Middle frontal gyrus (tissue), 1 donor: ENCODE measurements around the gene ELOA2.
"Not testable (repeated sequence)": the region's sequence is repeated elsewhere in the genome, so short reads cannot be mapped to it uniquely, and the experiment has no call there.

Source experiments
- DNase-seq: peaks from one replicate; pipeline ENCODE4 v3.0.0-alpha.2; 2015; ENCODE audit warnings: low spot score; ENCODE audit errors: extremely low spot score

ELOA2 gene, protein sequence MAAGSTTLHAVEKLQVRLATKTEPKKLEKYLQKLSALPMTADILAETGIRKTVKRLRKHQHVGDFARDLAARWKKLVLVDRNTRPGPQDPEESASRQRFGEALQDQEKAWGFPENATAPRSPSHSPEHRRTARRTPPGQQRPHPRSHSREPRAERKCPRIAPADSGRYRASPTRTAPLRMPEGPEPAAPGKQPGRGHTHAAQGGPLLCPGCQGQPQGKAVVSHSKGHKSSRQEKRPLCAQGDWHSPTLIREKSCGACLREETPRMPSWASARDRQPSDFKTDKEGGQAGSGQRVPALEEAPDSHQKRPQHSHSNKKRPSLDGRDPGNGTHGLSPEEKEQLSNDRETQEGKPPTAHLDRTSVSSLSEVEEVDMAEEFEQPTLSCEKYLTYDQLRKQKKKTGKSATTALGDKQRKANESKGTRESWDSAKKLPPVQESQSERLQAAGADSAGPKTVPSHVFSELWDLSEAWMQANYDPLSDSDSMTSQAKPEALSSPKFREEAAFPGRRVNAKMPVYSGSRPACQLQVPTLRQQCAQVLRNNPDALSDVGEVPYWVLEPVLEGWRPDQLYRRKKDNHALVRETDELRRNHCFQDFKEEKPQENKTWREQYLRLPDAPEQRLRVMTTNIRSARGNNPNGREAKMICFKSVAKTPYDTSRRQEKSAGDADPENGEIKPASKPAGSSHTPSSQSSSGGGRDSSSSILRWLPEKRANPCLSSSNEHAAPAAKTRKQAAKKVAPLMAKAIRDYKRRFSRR

DNA sequence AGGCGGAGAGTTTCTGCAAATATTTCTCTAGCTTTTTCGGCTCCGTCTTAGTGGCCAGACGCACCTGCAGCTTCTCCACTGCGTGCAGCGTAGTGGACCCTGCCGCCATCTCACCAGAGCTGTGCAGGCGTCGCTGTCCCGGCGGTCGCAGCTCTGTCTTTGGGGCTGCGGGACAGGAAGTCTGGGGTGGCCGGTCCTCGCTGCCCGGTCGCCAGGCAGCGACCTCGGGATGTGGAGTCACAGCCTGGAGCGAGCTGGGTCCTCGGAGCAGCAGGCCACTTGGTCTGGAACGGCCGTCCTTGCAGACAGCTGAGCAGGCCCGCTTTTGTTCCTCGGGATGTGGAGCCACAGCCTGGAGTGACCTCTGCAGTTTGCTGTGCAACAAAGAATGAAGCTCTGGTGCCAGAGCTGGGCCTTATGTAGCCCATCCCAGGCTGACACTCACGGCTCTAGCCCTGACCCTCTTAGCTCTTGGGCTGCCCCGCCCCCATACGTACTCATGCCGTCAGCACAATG is at the start of gene ELOA2:
ELOA2 (minus strand) TSS at position 466 of the 516 bp plus-strand sequence; CDS start at position 109, 357 bp downstream.
- no peak for DNase-seq

GRCh38 chr18:47081578-47081977 is 46.2 kb upstream of the ELOA2 start:
- no peak for DNase-seq

DNA sequence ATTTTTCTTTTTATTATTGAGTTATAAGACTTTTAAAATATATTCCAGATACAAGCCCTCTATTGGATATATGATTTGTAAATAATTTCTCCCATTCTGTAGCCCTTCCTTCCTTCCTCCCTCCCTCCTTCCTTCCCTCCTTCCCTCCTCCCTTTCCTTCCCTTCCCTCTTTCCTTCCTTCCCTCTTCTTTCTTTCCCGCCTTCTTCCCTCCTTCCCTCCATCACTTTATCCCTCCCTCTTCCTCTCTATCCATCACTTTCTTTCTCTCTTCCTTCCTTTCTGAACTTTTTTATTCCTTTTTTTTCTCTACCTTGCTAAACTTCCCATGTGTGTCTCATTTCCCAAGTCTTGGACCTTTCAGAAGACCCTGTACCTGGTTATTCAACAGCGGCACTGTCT is 45.5 kb upstream of the ELOA2 start:
- DNase-seq: no peak

DNA sequence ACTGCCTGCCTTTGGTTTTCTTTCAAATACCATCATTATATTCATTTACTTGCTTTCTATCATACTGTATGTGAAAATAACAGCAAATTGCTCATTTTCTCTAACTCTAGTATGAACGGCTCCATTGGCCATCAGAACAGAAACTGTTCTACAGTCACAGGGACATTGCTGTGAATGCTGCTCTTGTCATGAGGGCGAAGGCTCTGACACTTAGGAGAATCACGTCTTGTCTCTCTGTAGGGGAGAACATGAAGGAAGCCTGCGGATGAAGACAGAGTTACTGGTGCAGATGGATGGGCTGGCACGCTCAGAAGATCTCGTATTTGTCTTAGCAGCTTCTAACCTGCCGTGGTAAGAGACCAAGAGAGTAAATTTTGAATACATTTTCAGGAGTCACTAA is 41.7 kb upstream of the ELOA2 start:
- DNase-seq: no peak

DNA sequence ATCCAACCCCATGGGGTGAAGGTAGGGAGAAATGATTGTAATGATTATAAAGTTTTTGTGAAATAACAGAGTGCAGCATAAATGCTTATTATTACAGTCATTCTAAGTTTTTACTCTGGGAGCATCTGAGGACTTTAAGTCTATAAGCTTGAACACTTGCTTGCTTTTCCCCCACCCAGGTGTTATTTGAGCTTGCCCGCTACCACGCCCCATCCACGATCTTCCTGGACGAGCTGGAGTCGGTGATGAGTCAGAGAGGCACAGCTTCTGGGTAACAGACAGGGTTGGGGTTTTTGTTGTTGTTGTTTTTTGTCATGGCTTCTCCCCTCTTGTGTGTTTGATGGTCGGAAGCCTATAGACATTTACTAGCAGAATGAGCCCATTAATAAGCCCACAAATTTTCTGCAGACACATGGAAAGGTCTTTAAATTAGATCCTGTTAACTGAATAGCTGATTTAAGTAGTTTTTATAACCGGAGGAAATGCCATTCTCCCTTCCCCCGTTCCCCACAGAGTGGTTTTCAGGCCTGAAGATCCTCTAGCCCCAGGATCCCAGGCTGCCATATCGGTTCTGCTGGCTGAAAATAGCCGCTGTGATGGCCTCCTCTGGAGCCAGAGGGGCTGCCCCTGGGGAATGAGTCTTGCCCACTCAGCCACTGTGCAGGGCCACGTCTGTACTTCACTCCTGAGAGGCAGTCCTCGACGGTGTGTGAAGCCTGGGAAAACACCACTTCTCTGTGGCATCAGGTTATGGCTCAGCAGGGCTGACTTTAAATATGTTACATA is 39.9 kb upstream of the ELOA2 start:
- no peak for DNase-seq

DNA sequence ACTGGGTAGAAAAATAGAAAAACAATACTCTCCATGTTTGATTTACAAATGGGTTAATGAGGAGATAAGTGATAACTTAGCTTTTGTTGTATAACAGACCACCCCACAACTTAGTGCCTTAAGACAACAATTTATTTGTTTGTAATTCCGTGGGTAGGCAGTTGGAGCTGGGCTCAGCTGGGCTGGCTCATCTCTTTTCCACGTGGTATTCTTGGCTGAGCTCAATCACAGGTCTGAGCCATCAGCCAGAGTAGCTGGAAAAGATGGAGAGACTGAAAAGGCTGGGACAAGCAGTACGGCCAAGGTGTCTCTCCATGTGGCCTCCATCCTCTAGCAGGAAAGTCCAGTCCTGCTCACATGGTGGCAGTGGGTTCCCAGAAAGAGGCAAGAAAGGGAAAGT is 32.2 kb upstream of the ELOA2 start:
- DNase-seq: no peak

GRCh38 chr18:47063096-47063495 is 27.7 kb upstream of the ELOA2 start:
- DNase-seq: no peak

- DNase-seq: no peak
Measured at GRCh38 chr18:47062471-47062870, 27.1 kb upstream of the ELOA2 start.

- no peak for DNase-seq
Measured at GRCh38 chr18:47054369-47054768, 18.9 kb upstream of the ELOA2 start.

DNA sequence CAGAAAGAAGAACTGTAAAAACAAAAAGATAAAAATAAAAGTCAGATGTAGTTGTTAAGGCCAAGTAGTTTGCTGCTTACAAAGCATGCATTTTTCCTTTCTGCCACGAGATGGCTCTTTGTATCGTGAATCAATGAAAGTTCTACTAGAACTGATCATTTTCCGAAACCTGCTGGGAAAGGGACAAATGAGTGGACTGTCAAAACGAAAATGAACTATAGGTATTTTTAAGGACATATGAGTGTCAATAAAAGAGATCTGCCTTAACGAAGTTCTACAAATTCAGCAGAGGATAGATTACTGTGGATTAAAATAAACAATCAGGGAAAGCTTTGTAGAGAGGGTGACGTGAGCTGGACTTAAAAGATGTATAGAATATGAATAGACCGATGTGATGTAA is 15.0 kb upstream of the ELOA2 start:
- DNase-seq: peak; percentile 36

DNA sequence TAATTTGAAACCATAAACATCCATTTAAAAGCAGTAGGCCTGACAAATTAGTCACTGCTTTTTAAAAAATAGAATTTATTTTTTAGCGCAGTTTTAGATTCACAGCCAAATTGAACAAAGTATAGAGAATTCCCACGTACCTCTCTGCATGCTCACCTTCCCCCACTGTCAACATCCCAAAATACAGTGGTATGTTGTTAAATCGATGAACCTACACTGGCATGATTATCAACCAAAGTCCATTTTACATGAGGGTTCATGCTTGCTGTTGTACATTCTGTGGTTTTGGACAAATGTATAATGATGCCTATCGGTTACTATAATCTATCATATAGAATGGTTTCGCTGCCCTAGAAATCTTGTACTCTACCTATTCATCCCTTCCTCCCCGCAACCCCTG is 5.6 kb upstream of the ELOA2 start:
- no peak for DNase-seq

DNA sequence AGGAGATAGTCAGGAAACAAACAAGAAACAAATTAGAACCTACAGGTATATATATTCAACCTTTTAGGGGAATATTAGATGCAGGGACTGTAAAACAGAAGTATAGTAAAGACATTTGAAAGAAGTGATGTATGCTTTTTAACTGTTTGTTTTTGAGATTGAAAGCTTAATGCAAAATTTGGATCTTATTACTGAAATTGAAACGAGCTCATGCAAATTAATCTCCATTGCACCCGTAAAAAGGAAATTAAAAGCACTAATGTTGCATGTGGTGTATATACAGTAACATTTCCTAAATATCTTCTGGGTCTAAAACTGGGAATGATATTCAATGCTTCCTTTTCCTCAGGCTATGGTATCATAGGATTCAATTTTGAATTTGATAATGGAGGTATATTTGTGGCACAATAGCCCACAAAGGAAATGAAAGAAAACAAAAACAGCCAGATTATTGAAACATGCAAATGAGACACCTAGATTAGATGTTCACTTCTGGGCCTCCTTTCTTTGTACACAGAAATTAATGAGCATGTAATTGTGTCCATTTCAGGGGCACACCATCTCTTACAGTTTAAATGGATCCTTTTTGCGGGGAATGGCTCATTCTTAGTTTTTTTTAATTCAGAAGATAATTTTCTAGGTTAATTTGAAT is 1.6 kb upstream of the ELOA2 start:
- DNase-seq: no peak

DNA sequence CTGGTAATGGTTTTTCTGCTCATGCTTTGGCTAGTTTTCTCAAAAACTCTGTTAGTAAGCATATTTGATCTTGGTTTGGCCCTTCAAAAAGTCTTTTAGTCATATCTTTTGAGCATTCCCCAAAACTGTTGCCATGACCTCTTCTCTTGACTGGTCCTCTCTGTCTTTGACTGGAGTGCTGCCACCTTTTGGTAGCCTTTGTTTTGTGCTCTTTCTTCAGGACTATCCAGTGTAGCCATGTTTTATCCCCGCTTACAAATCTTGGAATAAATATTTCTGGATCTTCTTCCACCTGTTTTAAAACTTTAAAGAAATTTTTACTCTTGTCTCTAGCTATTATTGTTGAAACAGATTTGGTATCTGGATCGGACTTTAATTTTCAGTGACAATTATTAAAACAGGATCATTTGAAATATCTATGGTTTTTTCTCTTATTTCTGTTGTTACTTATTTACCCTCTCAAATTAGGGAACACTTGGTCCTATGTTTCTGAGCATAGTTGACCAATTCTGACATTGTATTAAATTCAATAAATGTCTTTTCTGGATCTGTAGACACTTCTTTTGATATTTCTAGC is 965 bp upstream of the ELOA2 start:
- no peak for DNase-seq

DNA sequence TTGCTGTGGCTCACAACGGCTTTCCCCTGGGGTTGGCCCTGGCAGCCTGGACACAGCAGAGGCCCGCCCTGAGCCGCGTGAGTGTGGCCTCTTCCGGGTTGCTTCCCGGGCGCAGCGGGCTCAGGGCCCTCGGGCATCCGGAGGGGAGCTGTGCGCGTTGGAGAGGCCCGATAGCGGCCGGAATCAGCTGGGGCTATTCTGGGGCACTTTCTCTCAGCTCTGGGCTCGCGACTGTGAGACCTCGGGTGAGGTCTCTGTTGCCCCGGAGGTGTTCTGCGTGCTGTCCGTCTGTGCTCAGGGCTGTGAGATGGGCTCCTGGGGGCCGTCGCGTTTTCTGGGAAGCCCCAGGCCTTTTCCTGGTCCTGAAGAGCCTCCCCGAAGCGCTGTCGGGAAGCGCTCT is 830 bp downstream of the ELOA2 start:
- not testable (repeated sequence) for DNase-seq

- no peak for DNase-seq
Measured at GRCh38 chr18:47032945-47033344, 2.5 kb downstream of the ELOA2 start.

DNA sequence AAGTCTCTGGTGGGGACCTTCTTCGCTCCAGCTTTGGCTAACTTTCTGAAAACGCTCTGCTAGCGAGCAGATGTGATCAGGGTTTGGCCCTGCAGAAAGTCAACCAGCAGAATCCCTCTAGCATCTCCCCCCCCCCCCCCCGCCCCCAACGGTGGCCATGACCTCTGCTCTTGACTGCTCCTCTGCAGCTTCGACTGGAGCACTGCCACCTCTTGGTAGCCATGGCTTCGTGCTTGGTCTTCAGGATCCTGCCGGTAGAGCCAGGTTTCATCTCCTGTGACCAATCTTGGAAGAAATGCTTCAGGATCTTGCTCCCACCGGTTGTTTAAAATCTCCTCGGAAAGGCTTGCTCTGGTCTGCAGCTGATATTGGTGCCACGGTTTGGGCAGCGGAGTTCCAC is 4.5 kb downstream of the ELOA2 start:
- DNase-seq: not testable (repeated sequence)

- not testable (repeated sequence) for DNase-seq
Measured at GRCh38 chr18:47029684-47030353, 5.6 kb downstream of the ELOA2 start.

DNA sequence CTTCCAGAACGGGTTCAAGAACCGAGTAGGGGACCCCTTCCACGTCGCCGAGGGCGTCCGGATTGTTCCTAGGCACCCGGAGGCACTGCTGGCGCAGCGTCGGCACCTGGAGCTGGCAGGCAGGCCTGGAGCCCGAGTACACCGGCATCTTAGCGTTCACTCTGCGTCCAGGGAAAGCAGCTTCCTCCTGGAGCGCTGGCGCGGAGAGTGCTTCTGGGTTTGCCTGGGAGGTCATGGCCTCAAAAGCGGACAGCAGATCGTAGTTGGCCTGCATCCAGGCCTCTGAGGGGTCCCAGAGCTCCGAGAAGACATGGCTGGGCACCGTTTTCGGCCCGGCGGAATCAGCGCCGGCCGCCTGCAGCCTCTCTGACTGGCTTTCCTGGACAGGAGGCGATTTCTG is 6.7 kb downstream of the ELOA2 start:
- DNase-seq: not testable (repeated sequence)

- not testable (repeated sequence) for DNase-seq
Measured at GRCh38 chr18:47025557-47026174, 9.8 kb downstream of the ELOA2 start.
